ENCODE data around the gene ARAP1.

DNA sequence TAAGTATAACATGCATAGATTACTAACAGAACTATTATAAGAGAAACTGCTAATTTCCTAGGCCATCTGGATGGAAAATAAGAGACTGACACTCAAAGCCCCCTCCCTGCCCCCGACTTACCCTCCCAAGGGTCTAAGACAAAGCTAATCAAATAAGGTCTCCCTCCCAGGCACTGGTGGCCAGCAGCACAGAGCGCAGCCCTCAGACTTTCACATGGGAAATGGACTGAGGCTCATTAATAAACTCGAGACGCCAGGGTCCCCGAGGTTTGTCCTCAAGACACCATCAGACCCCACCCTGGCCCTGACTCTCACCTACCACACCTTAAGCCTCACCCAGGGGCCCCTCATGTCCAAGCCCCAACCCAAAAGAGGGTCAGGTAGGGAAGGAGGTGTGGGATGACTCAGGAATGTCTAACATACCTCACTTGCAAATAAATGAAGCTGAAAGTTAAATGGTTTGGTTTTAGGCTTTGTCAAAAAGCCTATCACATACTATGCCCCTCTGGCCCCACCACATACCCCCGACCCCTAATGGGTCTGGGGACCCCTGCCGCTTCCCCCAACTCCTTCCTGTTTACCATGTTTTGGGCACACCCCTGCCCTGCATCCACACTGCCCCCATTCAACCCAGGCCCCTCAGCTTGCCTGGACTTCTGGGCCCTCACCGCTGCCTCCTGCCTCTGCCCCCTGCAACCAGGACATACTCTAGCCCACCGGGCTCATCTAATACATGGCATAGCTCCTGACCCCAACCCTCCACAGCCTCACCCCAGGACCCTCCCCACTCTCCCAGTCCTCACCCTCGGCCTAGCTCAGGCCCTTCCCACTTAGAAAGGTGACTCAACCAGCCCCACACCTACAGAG is 11.4 kb downstream of the ARAP1 start:
- TF ChIP-seq CTCF (optimal IDR thresholded peaks at IDR 0.05 in 1 of 3, IDR thresholded peaks at IDR 0.05 in 1 of 3, conservative IDR thresholded peaks at IDR 0.05 in 1 of 3; ENCODE audit: extremely low read depth in 1 of 3, insufficient read depth in 2 of 3, low read length in 3 of 3) (no peak), EZH2 (IDR thresholded peaks at IDR 0.05; ENCODE audit: low read length) (no peak)
